SK-N-SH (cell line): ENCODE data around the gene ADCY4. TPM values are rescaled to one million over a fixed set of nuclear protein-coding genes. Genes with fewer than 3 reads are reported as not detected.
"Not testable (repeated sequence)": the region's sequence is repeated elsewhere in the genome, so short reads cannot be mapped to it uniquely, and the experiment has no call there.

ENCODE experiments used
- CTCF ChIA-PET: fragments of 300-600, 350-600 bp; formaldehyde crosslinking; extraction: SDS; loops from one replicate; lab custom pipeline; 2021; lab: Yijun Ruan, JAX
- POLR2A ChIA-PET: fragments of 350-600 bp; sonication (Branson Sonifier 250); formaldehyde crosslinking; extraction: SDS; loops from one replicate; lab custom pipeline; 2020; ENCODE audit warnings: antibody characterized with exemption, inconsistent platforms; lab: Yijun Ruan, JAX
- DNase-seq: peaks from one replicate; pipeline ENCODE4 v3.0.0; 2012
- H2AFZ ChIP-seq: fragments of 200-600 bp; sonication (generic); 2 replicates; pipeline ENCODE4 v1.8.1; 2016; ENCODE audit warnings: antibody characterized with exemption, mild to moderate bottlenecking, low read depth
- H3F3A ChIP-seq: fragments of 200-600 bp; sonication (generic); replicated peaks from 2 replicates; pipeline ENCODE3; 2016; ENCODE audit warnings: antibody characterized with exemption, mild to moderate bottlenecking; ENCODE audit not compliant: insufficient read depth
- H3K27ac ChIP-seq, 2 experiments: fragments of 200-500 bp in 1 of 2; fragments of 200-600 bp in 1 of 2; sonication (Bioruptor generic) in 1 of 2; sonication (generic), shearing (Covaris generic) in 1 of 2; 2 replicates each; pipeline versions ENCODE4 v1.5.1 to v1.6.1; 2014 to 2016; ENCODE audit warnings: low read depth in 2 of 2, inconsistent platforms in 1 of 2, low read length in 1 of 2, mild to moderate bottlenecking in 1 of 2, mixed read lengths in 1 of 2
- H3K27me3 ChIP-seq: fragments of 200-600 bp; sonication (generic), shearing (Covaris generic); 2 replicates; pipeline ENCODE4 v1.6.1; 2016; ENCODE audit warnings: mixed run types; ENCODE audit not compliant: insufficient read depth
- H3K36me3 ChIP-seq, 2 experiments: fragments of 200-500 bp in 1 of 2; fragments of 200-600 bp in 1 of 2; sonication (Bioruptor generic) in 1 of 2; sonication (generic) in 1 of 2; replicated peaks in 1 of 2; 2 replicates each; pipeline versions ENCODE3 to v1.5.1; 2014 to 2016; ENCODE audit warnings: low read length in 1 of 2, mild to moderate bottlenecking in 1 of 2; ENCODE audit not compliant: insufficient read depth in 2 of 2, control insufficient read depth in 1 of 2
- H3K4me1 ChIP-seq, 2 experiments: fragments of 200-500 bp in 1 of 2; fragments of 200-600 bp in 1 of 2; sonication (Bioruptor generic) in 1 of 2; sonication (generic), shearing (Covaris generic) in 1 of 2; 2 replicates each; pipeline versions ENCODE4 v1.5.1 to v1.6.1; 2014 to 2016; ENCODE audit warnings: low read depth in 1 of 2, low read length in 1 of 2, mixed run types in 1 of 2; ENCODE audit not compliant: insufficient read depth in 2 of 2, control insufficient read depth in 1 of 2
- H3K4me2 ChIP-seq: fragments of 200-600 bp; sonication (generic), shearing (Covaris generic); 2 replicates; pipeline ENCODE4 v1.6.1; 2017; ENCODE audit warnings: mixed run types
- H3K4me3 ChIP-seq, 2 experiments: fragments of 200-500 bp in 1 of 2; fragments of 200-600 bp in 1 of 2; sonication (Bioruptor generic) in 1 of 2; sonication (generic), shearing (Covaris generic) in 1 of 2; 2 replicates each; pipeline versions ENCODE4 v1.5.1 to v1.8.1; 2014 to 2016; ENCODE audit warnings: low read depth in 2 of 2, inconsistent platforms in 1 of 2, low read length in 1 of 2, mild to moderate bottlenecking in 1 of 2, mixed read lengths in 1 of 2, moderate library complexity in 1 of 2
- H3K79me2 ChIP-seq: fragments of 200-600 bp; sonication (generic); 2 replicates; pipeline ENCODE4 v1.8.1; 2017; ENCODE audit warnings: mild to moderate bottlenecking; ENCODE audit not compliant: insufficient read depth
- H3K9ac ChIP-seq: fragments of 200-600 bp; sonication (generic); 2 replicates; pipeline ENCODE4 v1.6.1; 2017; ENCODE audit warnings: mixed run types
- H3K9me2 ChIP-seq: fragments of 200-600 bp; sonication (generic); 2 replicates; pipeline ENCODE4 v1.6.1; 2017; ENCODE audit warnings: mixed run types
- H3K9me3 ChIP-seq: fragments of 200-600 bp; sonication (generic); 2 replicates; pipeline ENCODE4 v1.6.1; 2017; ENCODE audit warnings: mixed run types, mild to moderate bottlenecking, moderate library complexity
- H4K20me1 ChIP-seq: fragments of 200-600 bp; sonication (generic); 2 replicates; pipeline ENCODE4 v1.6.1; 2017; ENCODE audit warnings: mild to moderate bottlenecking, mixed run types; ENCODE audit not compliant: insufficient read depth
- FOXJ3 ChIP-seq: sonication (generic); formaldehyde crosslinking; IDR thresholded peaks from 2 replicates; pipeline ENCODE4 v1.5.1; 2020; ENCODE audit warnings: mild to moderate bottlenecking, missing genetic modification reagents
- NFIC ChIP-seq: IDR thresholded peaks from 2 replicates; pipeline ENCODE4 v1.4.0; 2012; ENCODE audit warnings: borderline replicate concordance
- SIN3A ChIP-seq: IDR thresholded peaks from 2 replicates; pipeline ENCODE4 v1.6.1; 2012; ENCODE audit warnings: low read depth, mild to moderate bottlenecking, low read length, moderate library complexity, borderline replicate concordance
- YY1 ChIP-seq: IDR thresholded peaks from 2 replicates; pipeline ENCODE4 v1.4.0; 2012; ENCODE audit warnings: low read depth, mild to moderate bottlenecking
- WGBS: methylation state at CpG from one replicate; pipeline ENCODE4 v1.1.6; 2017; ENCODE audit warnings: low lambda C conversion rate; 5-methylcytosine and 5-hydroxymethylcytosine counted together
- polyA plus RNA-seq, 3 experiments: library from polyadenylated mRNA; depleted of rRNA; stranded (reverse); fragments of >200 nt; gene quantifications; 2 replicates each; pipeline ENCODE4 v1.2.3, GENCODE V29; 2012
- TF ChIP-seq, protein P1 (sequence below): fragments of 150-350 bp; IDR thresholded peaks from 2 replicates; pipeline ENCODE4 v1.6.1; 2016; ENCODE audit warnings: mild to moderate bottlenecking, low read depth, low read length

ADCY4 gene
- polyA plus RNA-seq, 1 of the 3 experiments (the other 2 are of a cell fraction): 0.08 TPM

DNA sequence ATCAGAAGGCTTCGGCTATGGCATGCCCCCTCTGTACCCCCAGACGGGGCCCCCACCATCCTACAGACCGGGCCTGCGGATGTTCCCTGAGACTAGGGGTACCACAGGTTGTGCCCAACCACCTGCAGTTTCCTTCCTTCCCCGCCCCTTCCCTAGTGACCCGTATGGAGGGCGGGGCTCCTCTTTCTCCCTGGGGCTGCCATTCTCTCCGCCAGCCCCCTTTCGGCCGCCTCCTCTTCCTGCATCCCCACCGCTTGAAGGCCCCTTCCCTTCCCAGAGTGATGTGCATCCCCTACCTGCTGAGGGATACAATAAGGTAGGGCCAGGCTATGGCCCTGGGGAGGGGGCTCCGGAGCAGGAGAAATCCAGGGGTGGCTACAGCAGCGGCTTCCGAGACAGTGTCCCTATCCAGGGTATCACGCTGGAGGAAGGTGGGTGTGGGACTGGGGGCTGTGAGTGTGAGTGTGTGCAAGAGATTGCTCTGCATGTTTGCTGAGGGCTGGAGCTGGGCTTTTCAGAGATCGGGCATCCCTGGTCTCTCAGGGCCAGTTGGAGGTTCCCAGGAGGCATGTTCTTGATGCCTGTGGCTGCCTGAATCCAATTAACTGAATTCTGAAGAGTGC, 41.7 kb upstream of the ADCY4 start (continued):
- TF ChIP-seq FOXJ3 (CRISPR knock-in tag) (no peak), YY1 (no peak)

DNA sequence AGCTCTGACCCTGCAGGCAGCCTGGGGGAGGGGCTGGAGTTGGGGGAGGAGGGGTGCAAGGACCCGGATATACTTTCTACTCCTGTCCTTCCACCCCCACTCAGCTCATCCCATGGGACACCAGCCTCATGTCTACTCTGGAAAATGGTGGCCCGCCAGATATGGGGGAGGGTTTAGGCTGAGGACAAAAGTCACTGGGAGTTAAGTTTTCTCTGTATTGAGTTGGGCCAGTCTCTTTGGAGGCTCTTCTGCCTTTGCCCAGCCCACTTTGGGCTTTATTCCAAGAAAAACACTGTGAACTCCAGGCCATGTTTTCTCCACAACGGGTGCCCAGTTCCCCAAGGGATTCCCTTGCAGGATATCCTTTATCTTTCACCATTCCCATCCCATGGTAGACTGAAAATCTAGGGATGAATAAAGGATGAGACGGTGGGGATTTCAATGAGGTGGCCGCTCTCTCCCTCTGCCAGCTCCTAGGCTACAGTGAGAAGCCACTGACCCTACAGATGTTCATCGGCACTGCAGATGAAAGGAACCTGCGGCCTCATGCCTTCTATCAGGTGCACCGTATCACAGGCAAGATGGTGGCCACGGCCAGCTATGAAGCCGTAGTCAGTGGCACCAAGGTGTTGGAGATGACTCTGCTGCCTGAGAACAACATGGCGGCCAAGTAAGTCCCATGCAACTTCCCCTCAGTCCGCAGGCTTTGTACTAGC, 38.0 kb upstream of the ADCY4 start:
- POLR2A ChIA-PET: no interaction called here
- no peaks in the 10 kb centered on the region for H3K9me2 ChIP-seq

DNA sequence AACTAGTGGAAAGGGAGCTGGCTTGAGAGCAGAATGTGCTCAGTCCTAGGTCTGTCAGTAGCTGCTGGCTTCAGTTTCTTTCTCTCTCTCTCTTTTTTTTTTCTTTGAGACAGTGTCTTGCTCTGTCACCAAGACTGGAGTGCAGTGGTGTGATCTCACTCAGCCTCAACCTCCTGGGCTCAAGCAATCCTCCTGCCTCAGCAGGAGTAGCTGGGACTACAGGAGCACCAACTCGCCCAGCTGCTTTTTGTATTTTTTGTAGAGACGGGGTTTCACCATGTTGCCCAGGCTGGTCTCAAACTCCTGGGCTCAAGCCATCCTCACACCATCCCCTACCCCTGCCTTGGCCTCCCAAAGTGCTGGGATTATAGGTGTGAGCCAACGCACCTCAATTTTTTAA, 36.7 kb upstream of the ADCY4 start:
- POLR2A ChIA-PET, H3K9me3 ChIP-seq, H3K4me2 ChIP-seq, DNase-seq, H3K9me2 ChIP-seq, H4K20me1 ChIP-seq, H3K27me3 ChIP-seq, H3F3A ChIP-seq, H3K27ac ChIP-seq, H2AFZ ChIP-seq, H3K79me2 ChIP-seq, H3K4me3 ChIP-seq, H3K9ac ChIP-seq: not testable (repeated sequence)
- CTCF ChIA-PET: interaction anchor here (0.9 to 6.2 kb wide), 4 partner anchors 11 to 66 kb away, joined by 4 to 44 read pairs (median 5); partner anchors contain the start of gene KHNYN
- H3K36me3 ChIP-seq: peaks cover 0 to 20% of the 10 kb centered on the region in 2 experiments
- 91% methylated on average over 3 of the region's 3 CpGs for WGBS
- peaks cover 3 to 20% of the 10 kb centered on the region in 2 experiments; a peak in 2 of 4 replicates for H3K4me1 ChIP-seq

More for the DNA sequence above, 38.0 kb upstream of the ADCY4 start:
- no peak overlapping the region for H3K4me2 ChIP-seq
- no peaks in the 10 kb centered on the region for H3F3A ChIP-seq
- no peak overlapping the region; a peak in 1 of 4 replicates for H3K27ac ChIP-seq
- H3K9ac ChIP-seq: no peak overlapping the region
- no peak overlapping the region for H3K4me3 ChIP-seq
- TF ChIP-seq NFIC: 0 out of 2 replicates have a peak, but pooled peaks have one; percentile 18
- TF ChIP-seq, protein P1, sequence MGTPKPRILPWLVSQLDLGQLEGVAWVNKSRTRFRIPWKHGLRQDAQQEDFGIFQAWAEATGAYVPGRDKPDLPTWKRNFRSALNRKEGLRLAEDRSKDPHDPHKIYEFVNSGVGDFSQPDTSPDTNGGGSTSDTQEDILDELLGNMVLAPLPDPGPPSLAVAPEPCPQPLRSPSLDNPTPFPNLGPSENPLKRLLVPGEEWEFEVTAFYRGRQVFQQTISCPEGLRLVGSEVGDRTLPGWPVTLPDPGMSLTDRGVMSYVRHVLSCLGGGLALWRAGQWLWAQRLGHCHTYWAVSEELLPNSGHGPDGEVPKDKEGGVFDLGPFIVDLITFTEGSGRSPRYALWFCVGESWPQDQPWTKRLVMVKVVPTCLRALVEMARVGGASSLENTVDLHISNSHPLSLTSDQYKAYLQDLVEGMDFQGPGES: no peak
- CTCF ChIA-PET: interaction anchor here (1.0 to 6.2 kb wide), 4 partner anchors 10 to 58 kb away, joined by 3 to 44 read pairs (median 4); partner anchors contain the start of gene KHNYN
- no peak overlapping the region for H2AFZ ChIP-seq
- no peaks in the 10 kb centered on the region for H3K9me3 ChIP-seq
- H3K4me1 ChIP-seq: peaks cover 3 to 16% of the 10 kb centered on the region in 2 experiments; a peak in 2 of 4 replicates
- 75% methylated on average over 8 of the region's 12 CpGs for WGBS
- no peaks in the 10 kb centered on the region for H3K27me3 ChIP-seq
- H3K79me2 ChIP-seq: no peaks in the 10 kb centered on the region
- no peaks in the 10 kb centered on the region for H4K20me1 ChIP-seq
- peak; percentile 44 for DNase-seq
- peaks cover 0 to 24% of the 10 kb centered on the region in 2 experiments for H3K36me3 ChIP-seq

DNA sequence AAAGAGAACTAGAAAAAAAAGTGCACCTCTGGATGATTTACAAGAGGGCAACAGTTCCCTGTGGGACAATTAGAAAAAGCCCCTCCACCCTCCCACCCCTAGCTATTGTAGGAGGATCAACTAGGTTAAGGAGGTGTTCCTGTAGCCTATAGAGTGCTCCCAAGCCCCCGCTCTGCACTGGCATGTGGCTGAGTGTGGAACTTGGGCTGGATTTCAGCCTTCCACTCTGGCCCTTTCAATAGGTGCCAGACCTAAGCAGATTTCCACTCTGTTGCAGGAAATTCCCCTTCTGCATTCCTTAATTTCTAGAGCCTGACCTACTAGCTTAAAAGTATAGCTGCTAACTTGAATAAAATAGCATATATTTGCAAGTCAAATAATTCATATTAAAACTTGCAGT, 35.9 kb upstream of the ADCY4 start:
- Histone ChIP-seq H3F3A (peaks cover 13% of the 10 kb centered on the region), H3K9me3 (no peaks in the 10 kb centered on the region), H3K27ac (no peak overlapping the region), H2AFZ (no peak overlapping the region), H3K36me3 (peaks cover 0 to 20% of the 10 kb centered on the region in 2 experiments), H3K4me1 (peaks cover 6 to 26% of the 10 kb centered on the region in 2 experiments; a peak in 3 of 4 replicates), H3K4me2 (no peak overlapping the region), H4K20me1 (no peaks in the 10 kb centered on the region), H3K9ac (no peak overlapping the region), H3K27me3 (no peaks in the 10 kb centered on the region), H3K79me2 (no peaks in the 10 kb centered on the region), H3K9me2 (no peaks in the 10 kb centered on the region), H3K4me3 (no peak overlapping the region)
- DNase-seq: no peak
- POLR2A ChIA-PET: interaction anchor here (0.7 kb wide), 1 partner anchor 59 kb away, joined by 3 read pairs; the partner anchor contains the start of genes CBLN3 and KHNYN
- no peak for TF ChIP-seq SIN3A
- CTCF ChIA-PET: interaction anchor here (1.4 to 6.2 kb wide), 5 partner anchors 12 to 65 kb away, joined by 3 to 44 read pairs (median 16); partner anchors contain the start of gene KHNYN
- 100% methylated on average over 1 of the region's 1 CpG for WGBS
